Measurements from ENCODE around the gene VAC14.
"Not testable (repeated sequence)": the region's sequence is repeated elsewhere in the genome, so short reads cannot be mapped to it uniquely, and the experiment has no call there.

VAC14 gene

GRCh38 chr16:70678121-70678897, 122.6 kb downstream of the VAC14 start:
- no peak for DNase-seq

GRCh38 chr16:70677499-70678120, 123.3 kb downstream of the VAC14 start:
- DNase-seq, result no peak

- DNase-seq, result no peak
Observed at GRCh38 chr16:70676675-70677498, 124.1 kb downstream of the VAC14 start.

- no peak for DNase-seq
Observed at GRCh38 chr16:70675851-70676513, 125.0 kb downstream of the VAC14 start.

DNA sequence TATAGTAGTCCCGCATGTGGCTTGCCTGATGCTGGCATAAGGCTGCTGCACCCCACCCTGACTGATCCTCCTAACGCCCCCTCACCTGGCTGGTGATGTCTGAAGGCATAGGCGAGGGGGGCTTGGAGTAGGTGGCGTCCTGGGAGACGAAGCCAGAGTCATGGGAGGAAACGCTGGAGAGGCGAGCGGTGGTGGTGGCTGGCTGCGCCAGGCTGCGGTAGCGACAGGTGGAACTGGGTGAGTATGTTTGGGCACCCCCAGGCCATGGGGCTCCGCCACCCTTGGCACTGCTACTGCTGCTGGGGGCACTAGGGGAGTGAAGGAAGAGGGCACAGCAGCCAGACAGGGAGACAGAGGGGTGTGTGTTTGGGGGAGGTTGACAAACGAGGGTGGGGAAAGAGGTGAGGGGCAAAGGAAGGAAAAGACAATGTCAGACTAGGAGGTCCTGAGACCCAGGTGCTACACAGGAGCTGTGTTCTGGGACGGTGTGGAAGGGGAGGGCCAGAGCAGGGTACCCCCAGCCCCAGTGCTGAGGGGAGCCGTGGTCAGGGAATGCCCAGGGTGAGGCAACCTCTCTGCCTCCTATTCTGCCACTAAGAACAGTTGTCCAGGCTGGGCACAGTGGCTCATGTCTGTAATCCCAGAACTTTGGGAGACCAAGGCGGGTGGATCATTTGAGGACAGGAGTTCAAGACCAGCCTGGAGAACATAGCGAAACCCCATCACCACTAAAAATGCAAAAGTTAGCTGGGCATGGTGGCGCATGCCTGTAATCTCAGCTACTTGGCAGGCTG, 126.5 kb downstream of the VAC14 start:
- DNase-seq, result no peak

- not testable (repeated sequence) for DNase-seq
Observed at GRCh38 chr16:70670938-70671337, 130.0 kb downstream of the VAC14 start.

DNA sequence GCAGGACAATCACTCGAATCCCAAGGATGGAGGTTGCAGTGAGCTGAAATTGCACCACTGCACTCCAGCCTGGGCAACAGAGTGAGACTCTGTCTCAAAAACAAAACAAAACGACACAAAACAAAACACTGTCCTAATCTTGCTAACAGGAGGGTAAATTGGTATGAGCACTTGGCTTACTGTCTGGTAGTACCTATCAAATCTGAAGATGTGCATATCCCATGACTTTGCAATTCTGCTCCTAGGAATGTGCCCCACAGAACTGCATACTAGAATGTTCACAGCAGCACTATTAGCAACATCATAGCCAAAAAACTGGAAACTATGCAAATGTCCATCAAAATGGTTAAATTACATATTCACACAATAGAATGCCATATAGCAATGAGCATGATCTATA, 130.8 kb downstream of the VAC14 start:
- no peak for DNase-seq

DNA sequence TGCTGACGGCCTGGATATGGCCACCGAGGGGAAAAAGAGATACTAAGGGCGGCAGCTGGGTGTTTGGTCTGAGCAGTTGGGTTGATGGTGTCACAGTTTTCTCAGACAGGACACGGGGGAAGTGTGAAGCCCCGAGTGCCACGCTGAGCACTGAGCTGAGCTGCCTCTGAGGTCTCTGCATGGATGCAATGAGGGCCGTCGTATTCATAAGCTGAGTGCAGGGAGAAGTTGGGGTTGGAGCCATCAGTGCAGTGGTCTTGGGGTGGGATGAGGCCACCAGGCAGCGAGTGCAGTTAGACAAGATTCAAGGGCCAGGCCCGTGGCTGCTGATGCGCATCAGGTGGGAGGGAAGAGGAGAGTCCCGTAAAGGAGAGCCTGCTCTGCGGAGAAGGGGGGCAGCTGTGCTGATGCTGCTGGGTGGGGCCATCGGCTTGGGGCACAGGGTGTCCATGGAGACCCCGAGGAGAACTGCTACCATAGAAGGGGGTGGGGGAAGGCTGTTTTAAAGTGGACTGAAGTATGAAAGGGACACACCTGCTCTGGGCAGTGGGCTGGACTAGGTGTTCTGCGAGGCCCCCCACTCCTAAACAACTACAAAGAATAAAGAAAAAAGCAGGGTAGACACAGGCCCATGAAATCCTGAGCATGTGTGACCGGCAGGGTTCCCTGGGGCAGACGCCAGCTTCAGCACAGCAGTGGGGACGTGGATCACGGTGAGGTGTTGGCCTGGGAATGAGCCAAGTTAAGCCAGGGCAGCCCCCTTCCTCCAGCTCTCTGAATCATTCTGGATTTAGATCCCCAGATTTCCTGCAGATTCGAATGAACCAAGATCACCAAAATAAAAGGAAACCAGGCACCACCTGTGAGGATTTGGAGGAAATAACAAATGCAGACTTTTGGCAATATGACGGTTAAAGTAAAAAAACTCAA, 134.9 kb downstream of the VAC14 start:
- DNase-seq, result no peak

GRCh38 chr16:70665113-70665694, 135.8 kb downstream of the VAC14 start:
- no peak for DNase-seq

DNA sequence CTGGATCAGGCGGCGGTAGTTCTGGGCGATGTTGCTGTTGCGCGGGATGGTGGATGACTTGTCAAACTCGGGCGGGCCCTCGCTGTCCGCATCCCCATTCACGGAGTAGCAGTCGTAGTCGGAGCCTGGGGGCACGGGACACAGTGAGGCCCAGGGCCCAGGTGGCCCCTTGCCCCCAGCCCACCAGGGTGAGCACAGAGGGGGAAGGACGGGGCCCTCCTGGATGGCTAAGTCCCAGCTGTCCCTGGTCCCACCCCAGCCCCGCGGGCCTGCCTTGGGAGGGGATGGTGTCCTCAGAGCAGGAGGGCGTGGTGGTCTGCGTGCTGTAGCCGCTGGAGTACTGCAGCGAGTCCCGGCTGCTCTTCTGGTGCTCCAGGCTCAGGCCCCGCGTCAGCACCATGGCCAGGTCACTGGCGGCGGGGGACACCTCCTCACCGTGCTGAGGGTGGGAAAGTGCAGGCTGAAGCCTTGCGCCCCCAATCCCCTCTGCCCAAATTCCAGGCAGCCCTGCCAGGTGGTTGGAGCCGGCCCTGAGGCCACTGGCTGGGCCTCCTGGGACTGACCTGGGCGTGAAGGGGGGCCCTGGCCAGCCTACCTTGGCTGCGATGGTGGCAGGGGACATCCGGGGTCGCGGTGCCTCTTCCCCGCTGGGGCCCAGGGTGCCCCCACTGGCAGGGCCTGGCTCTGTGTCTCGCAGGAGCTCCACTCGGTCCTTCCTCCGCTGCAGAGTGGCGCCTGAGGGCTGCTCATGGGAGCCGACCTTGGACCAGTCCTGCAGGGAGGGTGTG, 136.4 kb downstream of the VAC14 start:
- DNase-seq, result no peak

GRCh38 chr16:70663524-70664324, 137.2 kb downstream of the VAC14 start:
- no peak for DNase-seq

DNA sequence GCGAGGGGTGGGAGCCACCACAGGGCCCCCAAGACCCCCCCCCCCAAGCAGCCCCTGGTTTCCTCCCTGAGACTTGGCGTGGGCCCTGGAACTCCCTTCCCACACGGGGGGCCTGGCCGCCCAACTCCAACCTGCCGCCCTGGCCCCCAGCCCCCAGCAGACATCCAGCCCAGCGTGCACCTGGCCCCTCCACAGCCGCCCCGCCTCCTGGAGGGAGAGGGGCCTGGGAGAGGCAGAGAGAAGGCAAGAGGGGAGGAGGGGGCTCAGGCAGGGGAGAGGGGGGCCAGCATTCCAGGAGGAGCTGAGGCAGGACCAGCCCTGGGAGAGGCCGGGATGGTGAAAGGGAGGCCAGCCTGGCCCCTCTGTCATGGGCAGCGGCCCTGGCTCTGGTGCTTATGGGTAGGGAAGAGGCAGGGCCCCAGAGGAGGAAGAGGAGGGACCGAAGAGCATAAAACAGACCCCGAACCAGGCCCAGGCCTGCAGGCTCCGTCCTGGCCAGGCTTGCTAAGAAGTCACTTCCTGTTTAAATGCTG, 137.9 kb downstream of the VAC14 start:
- DNase-seq, result no peak

- DNase-seq, result no peak
Observed at GRCh38 chr16:70661918-70662641, 138.9 kb downstream of the VAC14 start.

DNA sequence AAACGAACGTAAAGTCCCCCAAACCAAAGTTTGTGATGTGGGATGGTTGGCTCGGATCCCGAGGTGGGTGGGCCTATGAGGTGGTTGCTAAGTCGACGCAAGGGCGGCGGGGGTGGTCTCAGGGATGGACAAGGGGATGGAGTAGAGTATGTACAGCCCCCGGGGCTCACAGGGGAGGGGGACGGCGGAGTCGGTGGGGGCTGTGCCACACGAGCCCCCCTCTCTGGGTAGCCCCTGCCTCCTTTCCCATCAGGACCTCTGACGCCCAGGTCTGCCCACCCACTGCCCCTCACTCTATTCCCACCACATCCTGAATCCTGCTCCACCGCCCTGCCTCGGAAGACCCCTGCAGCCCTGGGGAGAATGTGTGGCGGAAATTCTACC, 139.4 kb downstream of the VAC14 start:
- no peak for DNase-seq

GRCh38 chr16:70660672-70661350, 140.1 kb downstream of the VAC14 start:
- no peak for DNase-seq

DNA sequence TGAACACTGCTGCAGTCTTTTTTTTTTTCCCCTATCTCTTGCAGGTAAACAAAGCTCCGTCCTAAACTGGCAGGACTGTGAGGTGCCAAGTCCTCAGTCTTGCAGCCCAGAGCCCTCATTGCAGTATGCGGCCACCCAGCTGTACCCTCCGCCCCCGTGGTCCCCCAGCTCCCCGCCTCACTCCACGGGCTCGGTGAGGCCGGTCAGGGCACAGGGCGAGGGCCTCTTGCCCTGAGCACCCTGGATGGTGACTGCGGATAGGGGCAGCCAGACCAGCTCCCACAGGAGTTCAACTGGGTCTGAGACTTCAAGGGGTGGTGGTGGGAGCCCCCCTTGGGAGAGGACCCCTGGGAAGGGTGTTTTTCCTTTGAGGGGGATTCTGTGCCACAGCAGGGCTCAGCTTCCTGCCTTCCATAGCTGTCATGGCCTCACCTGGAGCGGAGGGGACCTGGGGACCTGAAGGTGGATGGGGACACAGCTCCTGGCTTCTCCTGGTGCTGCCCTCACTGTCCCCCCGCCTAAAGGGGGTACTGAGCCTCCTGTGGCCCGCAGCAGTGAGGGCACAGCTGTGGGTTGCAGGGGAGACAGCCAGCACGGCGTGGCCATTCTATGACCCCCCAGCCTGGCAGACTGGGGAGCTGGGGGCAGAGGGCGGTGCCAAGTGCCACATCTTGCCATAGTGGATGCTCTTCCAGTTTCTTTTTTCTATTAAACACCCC, 140.8 kb downstream of the VAC14 start:
- DNase-seq, result no peak

GRCh38 chr16:70659546-70659945, 141.4 kb downstream of the VAC14 start:
- no peak for DNase-seq

Measured in NCI-H774 (cell line).